SKM-1 (cell line): ENCODE measurements around the gene GPR153.
A peak's percentile ranks its signal among the peaks of the same experiment; 100 is the strongest.
"Not testable (repeated sequence)": the region's sequence is repeated elsewhere in the genome, so short reads cannot be mapped to it uniquely, and the experiment has no call there.

Source experiments
- DNase-seq: peaks from one replicate; lab custom pipeline; 2025; ENCODE audit not compliant: unreplicated experiment; lab: John Stamatoyannopoulos, UW

Gene GPR153

GRCh38 chr1:6235296-6235677, 25.6 kb downstream of the GPR153 start:
- DNase-seq, result no peak

- no peak for DNase-seq
Observed at GRCh38 chr1:6234502-6235295, 26.2 kb downstream of the GPR153 start.

- DNase-seq, result no peak
Observed at GRCh38 chr1:6233376-6233775, 27.5 kb downstream of the GPR153 start.

GRCh38 chr1:6225651-6226050, 35.2 kb downstream of the GPR153 start:
- no peak for DNase-seq

GRCh38 chr1:6224718-6225117, 36.2 kb downstream of the GPR153 start:
- no peak for DNase-seq

DNA sequence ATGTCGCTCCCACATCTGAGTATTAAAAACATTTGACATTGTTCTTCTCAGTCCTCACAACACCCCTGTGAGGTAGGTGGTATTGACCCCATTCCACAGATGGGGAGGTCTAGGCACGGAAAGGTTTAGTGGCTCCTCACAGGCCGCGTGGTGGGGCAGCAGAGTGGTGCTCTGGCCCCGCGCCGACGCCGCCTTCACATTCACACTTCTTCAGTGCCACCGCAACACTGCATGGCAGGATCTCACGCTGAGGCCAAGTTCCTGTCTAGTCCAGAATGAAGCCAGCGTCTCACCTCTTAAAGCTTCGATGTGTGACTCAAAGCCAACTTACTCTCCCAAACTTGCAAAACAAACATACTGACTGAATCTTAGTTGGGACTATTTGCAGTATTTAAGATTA, 37.3 kb downstream of the GPR153 start:
- DNase-seq, result no peak

GRCh38 chr1:6222636-6223035, 38.3 kb downstream of the GPR153 start:
- DNase-seq, result no peak

GRCh38 chr1:6221210-6221784, 39.6 kb downstream of the GPR153 start:
- no peak for DNase-seq

DNA sequence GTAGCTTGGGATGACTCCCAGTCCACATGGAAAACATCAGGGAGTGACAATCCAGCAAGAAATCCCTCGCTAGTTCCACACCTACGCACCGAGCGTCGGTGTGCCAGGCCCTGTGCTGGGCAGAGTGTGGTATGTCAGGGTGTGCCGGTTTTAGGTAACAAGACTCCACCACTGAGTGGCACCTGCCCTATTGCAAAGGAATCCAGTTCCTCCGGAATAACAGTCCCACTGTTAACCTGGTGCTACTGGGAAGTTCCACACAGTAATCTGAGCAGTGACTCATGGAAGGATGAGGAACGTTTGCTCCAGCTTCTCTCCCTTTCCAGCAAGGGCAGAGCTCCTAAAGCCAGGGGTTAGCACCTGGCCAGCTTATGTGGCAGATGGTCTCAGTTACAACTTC, 40.7 kb downstream of the GPR153 start:
- no peak for DNase-seq

GRCh38 chr1:6219641-6220040, 41.3 kb downstream of the GPR153 start:
- not testable (repeated sequence) for DNase-seq

GRCh38 chr1:6218375-6219164, 42.3 kb downstream of the GPR153 start:
- DNase-seq, result no peak

DNA sequence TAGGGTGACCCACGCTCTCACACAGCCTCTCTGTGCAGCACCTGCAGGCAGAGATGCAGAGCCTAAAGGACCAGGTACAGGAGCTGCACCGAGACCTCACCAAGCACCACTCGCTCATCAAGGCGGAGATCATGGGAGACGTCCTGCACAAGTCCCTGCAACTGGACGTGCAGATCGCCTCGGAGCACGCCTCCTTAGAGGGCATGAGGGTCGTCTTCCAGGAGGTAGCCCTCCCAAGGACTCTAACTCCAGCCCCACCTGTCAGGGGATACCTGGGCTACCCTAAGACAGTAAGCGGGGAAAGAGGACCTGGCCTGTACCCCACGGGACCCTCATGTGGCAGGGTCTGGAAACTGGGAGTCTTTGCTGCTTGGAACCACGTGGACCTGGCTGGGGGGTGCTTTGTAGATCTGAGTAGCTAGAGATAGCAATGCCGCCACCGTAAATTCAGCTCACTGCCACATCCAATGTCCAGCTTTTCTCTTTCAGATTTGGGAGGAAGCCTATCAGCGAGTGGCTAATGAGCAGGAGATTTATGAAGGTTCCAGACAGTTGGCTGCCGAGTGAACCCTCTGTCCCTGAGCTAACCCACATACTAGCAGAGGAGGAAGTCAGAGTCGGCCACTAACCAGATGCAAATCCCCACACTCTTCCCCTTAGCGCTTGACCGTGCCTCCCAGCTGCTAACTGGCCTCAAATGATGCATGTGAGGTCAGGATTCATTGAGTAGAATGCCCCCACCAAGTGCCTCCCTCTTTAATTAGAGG, 48.5 kb downstream of the GPR153 start:
- no peak for DNase-seq

DNA sequence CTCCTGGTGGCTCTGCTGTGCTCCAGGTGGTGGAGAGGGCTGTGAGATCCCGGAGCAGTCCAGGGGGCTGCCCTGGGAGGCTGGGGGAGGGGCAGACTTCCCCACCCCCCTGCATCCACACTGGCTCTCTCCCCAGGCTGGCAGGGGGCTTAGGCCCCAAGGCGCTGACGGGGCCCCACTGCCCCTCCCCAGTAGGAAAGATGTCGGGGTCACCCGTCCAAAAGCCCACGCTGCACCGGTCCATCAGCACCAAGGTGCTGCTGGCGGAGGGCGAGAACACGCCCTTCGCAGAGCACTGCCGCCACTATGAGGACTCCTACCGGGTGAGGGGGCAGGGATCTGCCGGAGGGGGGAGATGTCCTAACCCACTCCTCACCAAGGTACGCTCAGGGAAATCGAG, 49.2 kb downstream of the GPR153 start:
- DNase-seq, result no peak

GRCh38 chr1:6210591-6211355, 50.1 kb downstream of the GPR153 start:
- no peak for DNase-seq

DNA sequence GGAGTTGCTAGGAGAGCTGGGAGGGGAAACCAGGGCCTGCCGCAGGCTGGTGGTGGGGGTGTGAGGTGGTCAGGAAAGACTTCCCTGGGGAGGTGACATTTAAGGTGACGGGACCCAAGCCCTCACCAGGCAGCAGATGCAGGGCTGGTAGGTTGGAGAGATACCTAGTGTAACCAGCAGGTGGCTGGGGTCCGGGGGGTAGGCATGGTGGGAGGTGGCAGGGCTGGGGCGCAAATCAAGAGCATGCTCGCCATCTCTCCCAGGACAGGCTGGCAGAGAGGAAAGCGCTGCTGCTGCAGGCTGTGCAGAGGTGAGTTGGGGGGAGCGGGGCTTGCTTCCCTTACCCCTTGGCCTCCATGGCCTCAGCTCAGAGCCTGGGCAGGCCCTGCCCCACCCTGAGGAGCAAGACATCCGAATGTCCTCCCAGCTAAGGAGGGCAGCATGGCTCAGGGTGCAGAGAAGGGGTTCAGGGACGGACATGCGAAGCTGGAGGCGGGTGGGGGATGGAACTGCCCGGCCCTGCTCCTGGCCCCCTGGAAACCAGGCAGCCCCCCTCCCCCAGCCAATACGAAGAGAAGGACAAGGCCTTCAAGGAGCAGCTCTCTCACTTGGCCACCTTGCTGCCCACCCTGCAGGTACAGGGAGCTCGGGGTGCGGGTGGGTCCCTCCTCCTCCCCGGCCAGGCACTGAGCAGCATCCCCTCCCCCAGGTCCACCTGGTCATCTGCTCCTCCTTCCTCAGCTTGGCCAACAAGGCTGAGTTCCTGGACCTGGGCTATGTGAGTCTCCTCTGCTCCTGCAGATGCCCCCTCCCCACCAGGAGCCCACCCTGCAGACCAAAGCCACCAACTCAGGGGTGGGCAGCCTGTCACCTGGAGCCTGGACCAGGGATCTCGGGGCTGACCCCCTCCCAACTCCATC, 51.0 kb downstream of the GPR153 start:
- peak; percentile 42 for DNase-seq

DNA sequence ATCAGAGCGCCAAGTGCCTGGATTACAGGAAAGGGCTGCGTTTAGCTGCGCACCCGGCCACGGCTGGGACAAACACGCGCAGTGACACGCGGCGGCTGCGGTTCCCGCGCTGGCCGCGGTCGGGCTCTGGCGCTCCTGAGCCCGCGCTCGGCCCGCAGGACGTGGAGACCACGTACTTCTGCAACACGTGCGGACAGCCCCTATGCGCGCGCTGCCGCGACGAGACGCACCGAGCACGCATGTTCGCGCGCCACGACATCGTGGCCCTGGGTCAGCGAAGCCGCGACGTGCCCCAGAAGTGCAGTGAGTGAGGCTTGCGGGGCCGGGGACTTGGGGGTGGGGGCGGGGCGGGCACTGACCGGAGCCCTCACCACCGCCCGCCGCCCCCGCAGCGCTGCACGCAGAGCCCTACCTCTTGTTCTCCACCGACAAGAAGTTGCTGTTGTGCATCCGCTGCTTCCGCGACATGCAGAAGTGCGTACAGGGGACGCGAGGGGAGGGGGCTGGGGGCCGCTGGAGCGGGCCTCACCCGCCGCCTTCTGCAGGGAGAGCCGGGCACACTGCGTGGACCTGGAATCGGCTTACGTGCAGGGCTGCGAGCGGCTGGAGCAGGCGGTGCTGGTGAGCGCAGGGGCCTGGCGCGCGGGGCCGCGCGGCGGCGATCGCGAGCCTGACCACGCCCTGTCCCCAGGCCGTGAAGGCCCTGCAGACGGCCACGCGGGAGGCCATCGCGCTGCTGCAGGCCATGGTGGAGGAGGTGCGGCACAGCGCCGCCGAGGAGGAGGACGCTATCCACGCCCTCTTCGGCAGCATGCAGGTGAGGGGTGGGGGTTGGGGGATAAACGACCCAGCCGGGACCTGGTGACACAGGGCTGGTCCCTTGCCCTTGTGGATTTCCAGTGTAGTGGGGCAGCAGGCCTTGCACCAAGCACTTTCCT, 51.9 kb downstream of the GPR153 start:
- peak; percentile 31 for DNase-seq

DNA sequence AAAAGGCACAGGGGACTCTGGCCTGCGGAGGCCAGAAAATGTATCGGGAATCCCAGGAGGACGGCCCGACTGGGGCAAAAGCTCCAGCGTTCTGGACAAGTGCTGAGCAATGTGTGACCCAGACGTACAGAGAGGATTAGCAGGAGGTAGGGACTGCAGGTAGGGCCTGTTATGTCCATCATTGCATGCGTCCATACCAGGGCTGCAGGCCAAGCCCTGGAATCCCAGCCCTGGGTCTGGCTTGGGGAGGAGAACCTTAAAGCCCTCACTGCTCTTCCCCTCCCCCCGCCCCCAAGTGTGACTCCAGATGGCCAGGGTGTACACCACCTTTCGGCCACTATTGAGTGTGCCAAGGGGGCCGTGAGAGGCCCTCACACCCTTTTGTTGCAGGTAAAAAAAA, 53.0 kb downstream of the GPR153 start:
- DNase-seq, result no peak

DNA sequence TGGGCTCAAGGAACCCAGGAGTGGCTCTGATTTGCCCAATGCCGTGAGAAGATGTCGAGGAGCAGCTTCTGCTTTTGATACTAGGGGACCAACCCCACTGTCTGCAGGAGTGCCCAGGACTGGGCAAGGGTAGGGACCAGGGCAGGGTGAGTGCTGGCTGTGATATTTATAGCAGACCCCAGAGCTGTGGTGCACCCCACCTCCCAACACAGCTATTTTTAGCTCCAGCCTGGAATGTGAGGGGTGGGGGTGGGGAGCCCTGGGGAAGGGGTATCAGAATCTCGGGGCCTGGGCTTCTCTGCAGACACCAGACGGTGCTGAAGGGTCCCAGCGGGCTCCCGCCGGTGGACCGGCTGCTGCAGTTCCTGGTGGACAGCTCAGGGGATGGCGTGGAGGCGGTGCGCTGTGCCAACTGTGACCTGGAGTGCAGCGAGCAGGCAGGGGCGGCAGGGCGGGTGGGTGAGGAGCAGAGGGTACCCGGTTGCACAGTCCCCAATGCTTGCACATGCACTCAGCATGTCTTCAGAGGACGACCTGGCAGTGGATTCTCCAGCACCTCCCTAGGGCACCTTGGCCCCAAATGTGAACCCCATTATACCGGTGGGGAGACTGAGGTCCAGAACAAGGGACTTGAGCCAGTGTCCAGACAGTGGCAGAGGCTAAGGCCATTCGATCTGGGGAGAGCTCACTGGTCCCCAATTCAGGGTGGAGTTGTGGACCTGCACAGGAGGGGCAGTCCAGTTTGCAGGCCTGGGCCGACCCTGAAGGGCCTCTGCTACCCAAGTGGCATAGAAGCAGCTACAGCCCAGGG, 53.6 kb downstream of the GPR153 start:
- no peak for DNase-seq
